Ovary (tissue), 3 donors: ENCODE data around the gene EPHB1.

Source experiments
- POLR2A ChIP-seq: fragments of 450-650 bp; IDR thresholded peaks from one replicate; pipeline ENCODE4 v1.6.1; 2017; ENCODE audit warnings: antibody characterized with exemption, mild to moderate bottlenecking, moderate library complexity
- TF ChIP-seq, protein P1 (sequence below), 3 donors: fragments of 450-650 bp in 2 of 3; fragments of 200-600 bp in 1 of 3; IDR thresholded peaks; one replicate each; pipeline versions ENCODE4 v1.5.1 to v1.8.0; 2016 to 2022; ENCODE audit warnings: antibody characterized with exemption in 3 of 3, mild to moderate bottlenecking in 1 of 3
- donor health status: DM: no; HTN: no; CAD: no.

DNA sequence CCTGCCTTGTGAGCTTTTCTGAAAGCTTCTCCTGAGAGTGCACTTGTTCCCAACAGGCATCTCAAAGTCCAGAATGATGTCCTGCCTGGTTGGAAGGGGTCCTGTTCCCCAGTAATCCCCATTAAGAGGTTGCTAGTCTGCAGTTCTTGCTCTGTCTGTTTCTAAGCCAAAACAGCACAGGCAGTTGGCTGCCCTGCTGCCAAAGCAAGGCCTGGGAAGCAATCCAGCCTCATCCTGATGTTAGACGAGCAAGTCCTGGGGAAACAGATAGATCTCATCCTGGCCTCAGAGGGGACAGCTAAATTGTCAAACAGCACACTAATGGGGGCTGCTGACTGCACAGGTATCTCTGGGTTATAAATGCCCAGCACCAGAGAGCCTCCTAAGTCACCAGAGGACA, 198.0 kb downstream of the EPHB1 start:
- TF ChIP-seq, protein P1, sequence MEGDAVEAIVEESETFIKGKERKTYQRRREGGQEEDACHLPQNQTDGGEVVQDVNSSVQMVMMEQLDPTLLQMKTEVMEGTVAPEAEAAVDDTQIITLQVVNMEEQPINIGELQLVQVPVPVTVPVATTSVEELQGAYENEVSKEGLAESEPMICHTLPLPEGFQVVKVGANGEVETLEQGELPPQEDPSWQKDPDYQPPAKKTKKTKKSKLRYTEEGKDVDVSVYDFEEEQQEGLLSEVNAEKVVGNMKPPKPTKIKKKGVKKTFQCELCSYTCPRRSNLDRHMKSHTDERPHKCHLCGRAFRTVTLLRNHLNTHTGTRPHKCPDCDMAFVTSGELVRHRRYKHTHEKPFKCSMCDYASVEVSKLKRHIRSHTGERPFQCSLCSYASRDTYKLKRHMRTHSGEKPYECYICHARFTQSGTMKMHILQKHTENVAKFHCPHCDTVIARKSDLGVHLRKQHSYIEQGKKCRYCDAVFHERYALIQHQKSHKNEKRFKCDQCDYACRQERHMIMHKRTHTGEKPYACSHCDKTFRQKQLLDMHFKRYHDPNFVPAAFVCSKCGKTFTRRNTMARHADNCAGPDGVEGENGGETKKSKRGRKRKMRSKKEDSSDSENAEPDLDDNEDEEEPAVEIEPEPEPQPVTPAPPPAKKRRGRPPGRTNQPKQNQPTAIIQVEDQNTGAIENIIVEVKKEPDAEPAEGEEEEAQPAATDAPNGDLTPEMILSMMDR (IDR thresholded peaks at IDR 0.05): no peak
- TF ChIP-seq POLR2A: no peak
